ENCODE data around the gene RPN1.
"Not testable (repeated sequence)": the region's sequence is repeated elsewhere in the genome, so short reads cannot be mapped to it uniquely, and the experiment has no call there.

The RPN1 gene

GRCh38 chr3:128607710-128608048 lies 42.9 kb downstream of the RPN1 start:
- DNase-seq = no peak

- no peak for DNase-seq
Observed at GRCh38 chr3:128606094-128606493, 44.5 kb downstream of the RPN1 start.

- no peak for DNase-seq
Observed at GRCh38 chr3:128605091-128606046, 45.2 kb downstream of the RPN1 start.

- no peak for DNase-seq
Observed at GRCh38 chr3:128603811-128604775, 46.5 kb downstream of the RPN1 start.

- DNase-seq = no peak
Observed at GRCh38 chr3:128603313-128603712, 47.3 kb downstream of the RPN1 start.

- DNase-seq = no peak
Observed at GRCh38 chr3:128598884-128599664, 51.5 kb downstream of the RPN1 start.

- peak; percentile 18 for DNase-seq
Observed at GRCh38 chr3:128597900-128598299, 52.7 kb downstream of the RPN1 start.

GRCh38 chr3:128592864-128593263 lies 57.8 kb downstream of the RPN1 start:
- no peak for DNase-seq

- DNase-seq = no peak
Observed at GRCh38 chr3:128591738-128592426, 58.7 kb downstream of the RPN1 start.

GRCh38 chr3:128590948-128591347 lies 59.7 kb downstream of the RPN1 start:
- no peak for DNase-seq

GRCh38 chr3:128589985-128590384 lies 60.6 kb downstream of the RPN1 start:
- not testable (repeated sequence) for DNase-seq

- no peak for DNase-seq
Observed at GRCh38 chr3:128588147-128588546, 62.5 kb downstream of the RPN1 start.

- DNase-seq = no peak
Observed at GRCh38 chr3:128587391-128587790, 63.2 kb downstream of the RPN1 start.

GRCh38 chr3:128586932-128587331 lies 63.7 kb downstream of the RPN1 start:
- not testable (repeated sequence) for DNase-seq

GRCh38 chr3:128586391-128586790 lies 64.2 kb downstream of the RPN1 start:
- not testable (repeated sequence) for DNase-seq

GRCh38 chr3:128585974-128586373 lies 64.6 kb downstream of the RPN1 start:
- DNase-seq = no peak

GRCh38 chr3:128585189-128585588 lies 65.4 kb downstream of the RPN1 start:
- no peak for DNase-seq

- DNase-seq = peak; percentile 74
Observed at GRCh38 chr3:128584412-128585020, 66.1 kb downstream of the RPN1 start.

GRCh38 chr3:128581566-128581965 lies 69.1 kb downstream of the RPN1 start:
- no peak for DNase-seq

GRCh38 chr3:128579927-128580326 lies 70.7 kb downstream of the RPN1 start:
- DNase-seq = no peak

GRCh38 chr3:128578346-128578745 lies 72.3 kb downstream of the RPN1 start:
- no peak for DNase-seq

- no peak for DNase-seq
Observed at GRCh38 chr3:128577711-128578110, 72.9 kb downstream of the RPN1 start.
